Measurements from ENCODE around the gene CHAC1. TPM values are rescaled to one million over a fixed set of nuclear protein-coding genes. Genes with fewer than 3 reads are reported as not detected.
"Not testable (repeated sequence)": the region's sequence is repeated elsewhere in the genome, so short reads cannot be mapped to it uniquely, and the experiment has no call there.

CHAC1 gene
- total RNA-seq, 1 experiment from 2014 or later: 91.0 TPM

DNA sequence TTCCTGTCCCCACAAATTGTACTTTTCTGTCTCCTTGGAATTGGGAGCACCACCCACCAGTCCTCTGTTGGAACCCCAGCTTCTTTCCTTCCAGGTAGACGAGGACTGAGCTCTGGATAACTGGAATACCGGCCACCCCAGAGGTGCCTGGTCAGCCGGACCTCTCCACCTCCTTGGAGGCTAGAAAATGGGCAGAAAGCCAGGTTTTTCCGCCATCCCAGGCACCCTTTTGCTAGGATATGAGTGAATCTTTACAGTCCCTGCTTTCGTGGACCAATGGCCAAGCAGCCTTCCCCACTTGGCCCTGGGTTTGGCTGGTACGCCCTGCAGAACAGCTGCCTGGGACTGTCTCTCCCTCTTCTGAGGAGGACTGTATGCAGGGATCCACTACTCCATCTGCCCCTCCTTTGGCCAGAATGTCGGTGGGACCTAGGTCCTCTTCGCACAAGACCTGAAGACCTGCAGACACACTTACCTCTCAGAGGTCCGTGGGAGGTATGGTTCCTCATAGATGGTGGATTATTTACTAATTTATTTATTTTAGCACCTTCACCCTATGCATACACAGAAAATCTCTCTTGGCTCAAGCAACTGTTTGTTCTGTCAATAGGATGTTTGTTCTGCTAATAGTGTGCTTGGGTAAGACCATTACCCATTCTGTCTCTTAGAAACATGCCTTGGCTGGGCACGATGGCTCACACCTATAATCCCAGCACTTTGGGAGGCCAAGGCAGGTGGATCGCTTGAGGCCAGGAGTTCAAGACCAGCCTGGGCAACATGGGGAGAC lies 8.6 kb upstream of the CHAC1 start:
- no peak for DNase-seq (ENCODE audit: low read depth, low spot score)
- in situ Hi-C loops (cut with HindIII; ENCODE audit: low pct_unique_long_range_greater_than_20kb, low sequenced_read_pairs): no loop called here

DNA sequence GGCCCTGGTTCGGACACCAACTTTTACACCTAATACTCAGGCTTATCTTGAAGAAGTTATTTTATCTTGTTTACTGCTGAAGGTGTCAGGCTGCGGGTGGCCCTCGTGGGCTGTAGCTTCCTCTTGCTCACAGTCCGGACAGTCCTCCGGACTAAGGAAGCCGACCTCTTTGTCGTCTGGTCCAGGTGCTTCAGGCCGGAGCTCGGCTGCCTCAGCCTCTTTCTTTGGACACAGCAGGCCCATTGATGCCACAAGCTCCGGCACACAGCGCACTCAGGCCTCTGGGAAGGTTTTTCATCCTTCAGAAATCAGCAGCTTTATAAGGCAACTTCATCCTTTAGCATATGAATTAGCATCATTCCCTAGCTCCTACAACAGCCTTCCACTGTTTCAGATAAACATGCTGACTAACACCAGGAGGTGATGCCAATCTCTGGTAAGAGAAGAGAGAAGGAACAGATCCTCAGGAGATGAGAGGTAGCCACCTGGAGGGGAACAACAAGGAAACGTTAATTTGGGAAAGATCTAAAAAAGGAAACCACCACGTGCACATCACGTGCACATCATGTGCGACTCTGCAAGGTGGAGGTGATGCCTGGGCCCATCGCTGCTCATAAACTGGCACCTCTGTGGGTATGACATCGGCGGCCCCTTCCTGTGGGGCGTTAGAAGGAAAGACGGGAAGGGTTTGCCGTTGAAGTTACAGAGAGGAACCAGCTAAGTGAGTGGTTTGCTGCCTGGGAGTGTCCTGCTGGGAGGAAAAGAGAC lies 4.4 kb upstream of the CHAC1 start:
- DNase-seq (ENCODE audit: low read depth, low spot score): no peak
- in situ Hi-C loops (cut with HindIII; ENCODE audit: low pct_unique_long_range_greater_than_20kb, low sequenced_read_pairs): no loop called here

DNA sequence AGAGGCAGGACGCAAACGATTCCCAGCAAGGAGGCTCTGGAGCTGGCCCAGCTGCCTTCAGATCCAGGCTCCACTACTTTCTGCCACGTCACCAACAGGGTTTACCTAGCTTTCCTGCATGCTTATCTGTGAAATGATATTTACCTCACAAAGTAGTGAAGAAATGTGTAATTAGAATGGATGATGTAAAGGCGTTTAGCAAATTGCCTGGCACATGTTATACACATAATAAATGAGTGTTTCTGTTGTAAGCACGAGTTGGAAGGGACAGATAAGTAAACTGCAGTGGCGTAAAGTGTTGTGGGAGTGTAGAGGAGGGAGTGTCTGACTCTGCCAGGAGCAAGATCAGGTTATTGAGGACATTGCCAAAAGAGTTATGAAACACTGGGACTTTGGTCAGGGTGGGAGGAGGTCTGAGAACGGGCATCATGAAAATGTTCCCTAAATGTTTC lies 3.5 kb upstream of the CHAC1 start:
- in situ Hi-C loops (cut with HindIII; ENCODE audit: low pct_unique_long_range_greater_than_20kb, low sequenced_read_pairs): no loop called here

DNA sequence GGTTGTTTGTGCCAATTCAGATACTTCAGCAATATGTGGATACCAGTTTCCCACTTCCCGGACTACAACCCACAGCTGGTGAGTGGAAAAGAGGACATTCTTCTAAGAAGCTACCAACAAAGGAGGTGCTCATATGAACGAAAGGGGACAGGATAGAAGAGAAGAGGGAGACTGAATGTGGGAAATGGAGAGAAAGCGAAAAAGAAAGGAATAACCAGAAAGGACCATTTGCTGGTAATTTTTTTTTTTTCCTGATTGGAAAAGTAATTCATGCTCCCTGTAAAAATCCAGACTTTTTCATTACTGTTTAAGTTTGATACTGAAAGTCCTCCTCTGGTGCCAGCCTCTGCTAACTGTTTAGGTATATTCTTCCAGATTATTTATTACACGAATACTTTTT lies 1.5 kb upstream of the CHAC1 start:
- no peak for DNase-seq (ENCODE audit: low read depth, low spot score)
- in situ Hi-C loops (cut with HindIII; ENCODE audit: low pct_unique_long_range_greater_than_20kb, low sequenced_read_pairs): no loop called here

More for the DNA sequence above, 3.5 kb upstream of the CHAC1 start:
- DNase-seq (ENCODE audit: low read depth, low spot score): no peak

DNA sequence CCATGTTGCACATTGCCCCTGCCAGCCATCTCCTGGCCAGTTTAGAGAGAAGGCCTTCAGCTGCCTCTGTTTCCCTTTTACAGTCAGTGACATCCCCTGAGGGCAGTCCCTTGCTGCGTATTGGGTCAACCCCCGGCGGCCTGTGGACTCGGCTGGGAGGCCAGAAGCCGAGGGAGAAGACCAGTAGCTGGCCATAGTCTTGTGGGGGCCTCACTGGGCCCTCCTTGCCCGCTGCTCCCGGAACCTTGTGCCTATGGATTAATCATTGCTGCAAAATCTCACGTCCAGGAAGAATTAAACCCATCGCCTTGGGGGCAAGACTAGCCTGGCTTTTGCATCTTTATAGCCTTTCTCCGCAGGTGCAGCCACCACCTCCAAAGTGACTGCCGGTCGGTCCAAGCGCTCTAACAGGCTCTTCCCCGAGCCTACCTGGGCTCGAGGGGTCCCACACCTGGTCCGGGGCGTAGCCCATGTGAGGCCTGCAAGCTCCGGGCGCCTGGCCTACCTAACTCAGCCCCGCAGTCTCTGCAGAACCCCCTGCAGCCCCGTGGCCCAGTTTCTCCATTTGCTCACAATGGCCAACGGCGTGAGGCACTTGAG lies 870 bp upstream of the CHAC1 start:
- in situ Hi-C loops (cut with HindIII; ENCODE audit: low pct_unique_long_range_greater_than_20kb, low sequenced_read_pairs): no loop called here
- DNase-seq (ENCODE audit: low read depth, low spot score): no peak

DNA sequence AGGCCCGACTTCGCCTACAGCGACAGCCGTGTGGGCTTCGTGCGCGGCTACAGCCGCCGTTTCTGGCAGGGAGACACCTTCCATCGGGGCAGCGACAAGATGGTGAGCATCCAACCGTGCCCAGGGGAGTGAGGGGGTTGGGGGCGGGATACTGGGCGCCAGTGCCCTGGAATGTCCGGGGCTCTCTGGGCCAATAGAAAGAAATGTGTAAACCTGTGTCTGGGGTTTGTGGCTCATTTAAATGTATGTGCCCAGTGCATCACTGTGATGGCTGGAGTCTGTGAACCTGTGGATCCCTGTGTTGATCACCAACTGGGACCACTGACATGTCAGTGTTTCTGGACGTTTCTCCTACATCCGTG lies 423 bp downstream of the CHAC1 start:
- DNase-seq (ENCODE audit: low read depth, low spot score): no peak
- in situ Hi-C loops (cut with HindIII; ENCODE audit: low pct_unique_long_range_greater_than_20kb, low sequenced_read_pairs): no loop called here

DNA sequence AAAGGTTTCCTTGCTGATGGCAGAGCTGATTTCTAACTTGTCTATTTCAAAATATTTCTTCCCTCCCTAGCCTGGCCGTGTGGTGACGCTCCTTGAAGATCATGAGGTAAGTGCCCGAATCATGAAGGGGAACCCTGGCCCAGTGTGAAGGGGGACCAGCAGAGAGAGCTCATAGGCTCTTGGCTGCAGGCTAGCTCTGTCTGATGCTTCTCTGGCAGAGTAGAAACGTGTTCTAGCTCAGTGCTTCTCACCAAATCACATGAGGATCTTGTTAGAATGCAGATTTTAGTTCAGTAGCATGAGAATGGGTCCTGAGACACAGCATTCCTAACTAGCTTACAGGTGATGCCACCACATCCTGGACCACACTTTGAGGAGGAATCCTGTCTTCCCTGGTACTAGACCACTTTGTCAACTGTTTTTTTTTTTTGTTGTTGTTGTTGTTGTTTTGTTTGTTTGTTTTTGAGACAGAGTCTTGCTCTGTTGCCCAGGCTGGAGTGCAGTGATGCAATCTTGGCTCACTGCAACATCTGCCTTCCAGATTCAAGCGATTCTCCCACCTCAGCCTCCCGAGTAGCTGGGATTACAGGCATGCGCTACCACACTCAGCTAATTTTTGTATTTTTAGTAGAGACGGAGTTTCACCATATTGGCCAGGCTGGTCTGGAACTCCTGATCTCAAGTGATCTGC lies 1.0 kb downstream of the CHAC1 start:
- DNase-seq (ENCODE audit: low read depth, low spot score); in situ Hi-C loops (cut with HindIII; ENCODE audit: low pct_unique_long_range_greater_than_20kb, low sequenced_read_pairs): not testable (repeated sequence)

DNA sequence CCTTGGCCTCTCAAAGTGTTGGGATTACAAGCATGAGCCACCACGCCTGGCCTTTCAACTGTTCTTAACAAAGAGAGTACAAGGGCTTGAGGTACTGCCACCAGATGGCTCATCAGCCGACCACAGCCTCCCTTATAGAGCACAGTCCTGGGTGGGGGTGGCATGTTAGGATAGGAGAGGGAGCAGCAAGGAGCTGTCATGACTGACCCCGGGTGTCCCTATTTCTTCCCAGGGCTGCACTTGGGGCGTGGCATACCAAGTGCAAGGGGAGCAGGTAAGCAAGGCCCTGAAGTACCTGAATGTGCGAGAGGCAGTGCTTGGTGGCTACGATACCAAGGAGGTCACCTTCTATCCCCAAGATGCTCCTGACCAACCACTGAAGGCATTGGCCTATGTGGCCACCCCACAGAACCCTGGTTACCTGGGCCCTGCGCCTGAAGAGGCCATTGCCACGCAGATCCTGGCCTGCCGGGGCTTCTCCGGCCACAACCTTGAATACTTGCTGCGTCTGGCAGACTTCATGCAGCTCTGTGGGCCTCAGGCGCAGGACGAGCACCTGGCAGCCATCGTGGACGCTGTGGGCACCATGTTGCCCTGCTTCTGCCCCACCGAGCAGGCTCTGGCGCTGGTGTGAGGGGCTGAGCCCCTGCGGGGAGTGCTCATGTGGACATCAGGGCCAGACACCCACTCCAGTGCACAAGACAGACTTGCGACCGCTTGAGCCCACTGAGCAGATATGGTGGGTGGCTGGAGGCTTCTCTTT lies 2.1 kb downstream of the CHAC1 start:
- no peak for DNase-seq (ENCODE audit: low read depth, low spot score)
- in situ Hi-C loops (cut with HindIII; ENCODE audit: low pct_unique_long_range_greater_than_20kb, low sequenced_read_pairs): no loop called here

DNA sequence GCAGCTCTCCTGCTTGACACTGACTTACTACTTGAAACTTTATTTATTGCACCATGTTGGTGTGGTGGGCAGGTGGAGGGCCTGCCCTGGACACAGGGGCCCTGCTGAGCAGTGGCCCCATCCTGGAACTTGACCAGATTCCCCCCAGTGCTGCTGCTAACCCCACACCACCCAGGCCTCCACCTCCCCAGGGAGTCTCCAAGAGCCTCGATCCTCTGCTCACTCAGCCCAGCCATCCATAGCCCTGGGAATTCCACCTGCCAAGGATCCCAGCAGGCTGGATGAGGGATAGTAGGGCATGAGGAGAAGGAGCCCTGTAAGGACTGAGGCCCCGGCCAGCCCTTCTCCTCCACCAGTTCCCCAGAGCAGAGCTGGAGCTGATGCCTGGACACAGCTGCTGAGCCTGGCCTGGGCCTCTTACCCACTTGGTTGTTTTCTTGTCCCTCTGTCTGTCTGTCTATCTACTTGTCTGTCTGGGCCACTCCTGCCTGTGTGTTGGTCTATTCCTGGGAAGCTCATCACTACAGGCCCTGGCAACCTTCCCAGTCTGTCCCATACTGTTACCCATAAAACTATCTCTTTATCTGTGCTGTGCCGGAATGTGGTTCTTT lies 2.8 kb downstream of the CHAC1 start:
- in situ Hi-C loops (cut with HindIII; ENCODE audit: low pct_unique_long_range_greater_than_20kb, low sequenced_read_pairs): no loop called here
- no peak for DNase-seq (ENCODE audit: low read depth, low spot score)

DNA sequence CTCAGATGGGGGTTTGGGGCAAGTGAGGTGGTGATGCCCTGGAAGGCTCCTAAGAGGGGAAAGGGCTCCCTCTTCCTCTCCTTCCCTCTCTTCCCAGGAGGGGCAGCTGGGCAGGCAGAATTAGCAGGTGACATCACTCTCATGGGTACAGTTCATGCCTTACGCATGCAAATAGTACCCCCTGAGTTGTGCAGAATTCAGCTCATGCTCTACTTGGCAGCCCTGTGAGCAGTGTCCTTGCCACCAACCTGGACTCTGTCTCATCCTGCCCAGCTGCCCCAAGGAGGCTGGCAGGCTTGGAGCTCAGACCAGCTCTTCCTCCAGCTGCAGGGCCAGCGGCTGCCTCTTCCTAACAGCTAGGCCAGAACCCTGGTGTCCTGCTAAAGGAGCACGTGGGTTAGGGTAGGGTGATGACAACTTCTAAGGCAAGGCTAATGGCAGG lies 3.3 kb downstream of the CHAC1 start:
- no peak for DNase-seq (ENCODE audit: low read depth, low spot score)
- in situ Hi-C loops (cut with HindIII; ENCODE audit: low pct_unique_long_range_greater_than_20kb, low sequenced_read_pairs): no loop called here

DNA sequence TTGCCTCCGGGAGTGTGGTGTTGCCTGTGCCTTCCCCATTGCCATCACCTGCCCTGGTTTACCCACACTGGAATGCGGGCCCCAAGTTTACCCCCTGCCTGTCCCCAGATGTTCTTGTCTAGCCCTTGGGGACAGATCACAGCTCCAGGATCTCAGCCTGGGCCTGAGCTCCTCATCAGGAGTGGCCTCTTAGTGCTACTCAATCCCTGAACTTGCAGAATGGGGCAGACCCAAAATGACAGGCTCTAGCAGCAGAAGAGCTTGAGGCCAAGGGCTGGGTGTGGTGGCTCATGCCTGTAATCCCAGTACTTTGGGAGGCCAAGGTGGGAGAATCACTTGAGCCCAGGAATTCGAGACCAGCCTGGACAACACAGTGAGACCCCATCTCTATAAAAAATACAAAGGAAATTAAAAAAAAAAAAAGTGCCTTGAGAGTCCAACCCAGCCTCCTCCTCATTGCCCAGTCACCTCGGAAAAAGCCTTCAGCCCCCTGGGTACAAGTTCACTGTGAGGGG lies 3.8 kb downstream of the CHAC1 start:
- in situ Hi-C loops (cut with HindIII; ENCODE audit: low pct_unique_long_range_greater_than_20kb, low sequenced_read_pairs): no loop called here
- no peak for DNase-seq (ENCODE audit: low read depth, low spot score)

DNA sequence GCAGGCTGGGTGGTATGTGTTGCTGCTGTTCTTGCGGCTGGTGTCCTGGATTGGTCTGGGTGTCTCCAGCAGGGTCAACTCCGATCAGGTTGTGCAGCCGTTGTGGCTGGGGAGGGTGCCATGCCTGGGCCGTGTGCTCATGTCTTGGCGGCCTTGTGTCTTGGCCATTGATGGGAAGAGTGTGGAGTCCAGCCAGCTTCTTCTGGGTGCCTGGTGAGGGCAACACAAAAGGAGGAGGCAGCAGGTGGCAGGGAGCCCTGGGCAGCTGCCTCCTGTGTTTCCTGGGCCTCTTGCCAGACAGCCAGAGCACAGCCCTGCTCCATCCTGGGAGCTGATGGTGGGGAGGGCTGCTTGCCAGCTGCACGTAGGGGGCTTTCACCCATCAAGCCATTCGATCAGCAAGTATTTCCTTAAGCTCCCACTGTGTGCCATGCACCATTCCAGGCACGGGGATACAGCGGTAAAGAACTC lies 4.3 kb downstream of the CHAC1 start:
- in situ Hi-C loops (cut with HindIII; ENCODE audit: low pct_unique_long_range_greater_than_20kb, low sequenced_read_pairs): no loop called here
- DNase-seq (ENCODE audit: low read depth, low spot score): no peak

DNA sequence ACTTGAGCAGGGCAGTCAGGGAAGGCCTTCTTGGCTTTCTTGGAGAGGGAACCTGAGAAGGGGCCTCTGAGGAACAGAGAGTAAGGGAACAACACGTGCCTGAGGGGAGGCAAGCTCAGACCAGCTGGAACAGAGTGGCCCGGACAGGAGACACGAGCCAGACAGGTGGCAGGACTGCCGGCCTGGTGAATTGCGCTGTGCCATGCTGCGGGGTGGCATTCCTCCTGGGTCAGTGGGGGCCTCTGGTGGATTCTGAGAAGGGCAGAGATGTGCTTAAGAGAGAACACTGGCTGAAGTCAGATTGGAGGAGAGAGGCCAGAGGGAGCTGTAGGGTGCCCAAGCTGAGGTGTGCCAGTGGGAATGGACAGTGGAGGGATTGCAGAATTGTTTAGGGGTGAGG lies 4.9 kb downstream of the CHAC1 start:
- DNase-seq (ENCODE audit: low read depth, low spot score): no peak
- in situ Hi-C loops (cut with HindIII; ENCODE audit: low pct_unique_long_range_greater_than_20kb, low sequenced_read_pairs): no loop called here

DNA sequence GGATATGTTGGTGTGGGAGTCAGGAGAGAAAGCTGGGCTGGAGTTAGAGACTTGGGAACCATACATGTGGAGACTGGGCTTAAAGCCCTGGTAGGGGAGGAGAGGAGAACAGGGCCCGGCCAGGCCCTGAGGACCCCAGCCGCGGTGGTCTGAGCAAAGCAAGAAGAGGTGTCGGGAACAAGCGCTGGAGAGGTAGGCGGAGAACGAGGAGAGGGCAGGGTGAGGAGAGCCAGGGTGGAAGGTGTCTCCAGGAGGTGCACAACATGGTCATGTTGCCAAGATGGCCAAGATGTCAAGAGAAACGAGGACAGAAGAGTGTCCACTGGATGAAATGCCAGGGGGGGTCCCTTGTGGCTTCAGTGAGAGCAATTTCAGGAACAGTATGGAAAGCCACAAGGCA lies 5.5 kb downstream of the CHAC1 start:
- DNase-seq (ENCODE audit: low read depth, low spot score): no peak
- in situ Hi-C loops (cut with HindIII; ENCODE audit: low pct_unique_long_range_greater_than_20kb, low sequenced_read_pairs): no loop called here

DNA sequence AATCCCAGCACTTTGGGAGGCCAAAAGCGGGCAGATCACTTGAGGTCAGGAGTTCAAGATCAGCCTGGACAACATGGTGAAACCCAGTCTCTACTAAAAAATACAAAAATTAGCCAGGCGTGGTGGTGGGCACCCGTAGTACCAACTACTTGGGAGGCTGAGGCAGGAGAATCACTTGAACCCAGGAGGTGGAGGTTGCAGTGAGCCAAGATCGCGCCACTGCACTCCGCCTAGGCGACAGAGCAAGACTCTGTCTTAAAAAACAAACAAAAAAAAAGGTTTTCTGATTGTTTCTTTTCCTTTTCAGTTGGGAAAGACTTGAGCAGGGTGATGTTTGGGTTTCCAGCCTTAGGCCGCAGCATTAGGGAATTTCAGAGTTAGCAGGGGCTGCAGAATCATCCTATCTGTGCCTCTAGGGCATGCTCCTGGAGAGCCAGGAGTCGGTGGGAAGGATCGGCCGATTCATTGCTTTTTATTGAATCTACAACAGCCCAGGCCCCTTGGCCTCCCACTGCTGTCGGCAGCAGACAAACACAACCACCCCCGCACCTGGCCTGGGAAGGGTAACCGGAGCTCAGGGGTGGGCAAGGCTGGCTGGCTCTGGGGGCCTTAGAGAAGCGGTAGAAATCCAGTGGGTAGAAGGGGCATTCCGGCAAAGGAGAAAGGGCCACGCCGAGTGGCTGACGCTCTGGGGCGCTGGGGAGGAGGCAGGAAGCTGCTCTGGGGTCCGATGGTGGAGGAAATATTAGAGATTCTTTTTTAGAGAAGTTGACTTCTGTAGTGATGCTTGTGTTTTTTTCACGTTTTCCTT lies 6.3 kb downstream of the CHAC1 start:
- DNase-seq (ENCODE audit: low read depth, low spot score): no peak
- in situ Hi-C loops (cut with HindIII; ENCODE audit: low pct_unique_long_range_greater_than_20kb, low sequenced_read_pairs): no loop called here

Data from SK-MEL-5 (cell line).